Measurements from ENCODE around the gene CDH22.

CDH22 gene

GRCh38 chr20:46351357-46352058, 43.2 kb upstream of the CDH22 start:
- H3K36me3 ChIP-seq (ENCODE audit: control insufficient read depth, insufficient read depth, low read length), result no peaks in the 10 kb centered on the region
- H3K27ac ChIP-seq, result no peak overlapping the region
- TF ChIP-seq CTCF (IDR thresholded peaks at IDR 0.05), result no peak
- peaks cover 1% of the 10 kb centered on the region for H3K4me1 ChIP-seq
- H3K4me2 ChIP-seq (ENCODE audit: low read length), result no peak overlapping the region
- H3K79me2 ChIP-seq, result no peaks in the 10 kb centered on the region
- H3K27me3 ChIP-seq (ENCODE audit: control insufficient read depth, insufficient read depth, low read length), result no peaks in the 10 kb centered on the region
- no peak overlapping the region for H3K9ac ChIP-seq
- no peak overlapping the region for H2AFZ ChIP-seq
- H3K4me3 ChIP-seq (ENCODE audit: low read depth, low read length), result no peak overlapping the region
- H3K9me3 ChIP-seq (ENCODE audit: control insufficient read depth, low read length), result no peaks in the 10 kb centered on the region

DNA sequence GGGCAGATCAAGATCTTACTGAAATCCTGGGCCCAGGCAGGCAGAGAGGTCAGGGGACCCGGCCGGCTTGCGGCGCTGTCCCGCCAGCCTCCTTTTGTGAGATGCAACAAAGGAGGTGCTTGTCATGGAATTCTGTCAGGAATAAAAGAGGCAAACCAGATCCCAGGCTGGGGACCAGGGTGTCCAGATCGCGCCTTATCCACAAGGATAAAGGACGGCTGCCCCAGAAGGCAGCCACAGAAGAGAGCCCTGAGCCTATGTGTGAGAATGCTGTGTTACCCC, 42.6 kb upstream of the CDH22 start:
- Histone ChIP-seq H3K36me3 (ENCODE audit: control insufficient read depth, insufficient read depth, low read length) (no peaks in the 10 kb centered on the region), H3K9me3 (ENCODE audit: control insufficient read depth, low read length) (no peaks in the 10 kb centered on the region), H3K27ac (no peak overlapping the region), H2AFZ (no peak overlapping the region), H3K79me2 (no peaks in the 10 kb centered on the region), H3K9ac (no peak overlapping the region), H3K27me3 (ENCODE audit: control insufficient read depth, insufficient read depth, low read length) (no peaks in the 10 kb centered on the region), H3K4me1 (no peaks in the 10 kb centered on the region), H3K4me2 (ENCODE audit: low read length) (no peak overlapping the region), H3K4me3 (ENCODE audit: low read depth, low read length) (no peak overlapping the region)
- TF ChIP-seq CTCF (IDR thresholded peaks at IDR 0.05), result no peak

GRCh38 chr20:46350201-46350985, 42.1 kb upstream of the CDH22 start:
- H3K4me1 ChIP-seq, result no peaks in the 10 kb centered on the region
- no peaks in the 10 kb centered on the region for H3K79me2 ChIP-seq
- no peak overlapping the region for H2AFZ ChIP-seq
- H3K4me2 ChIP-seq (ENCODE audit: low read length), result no peak overlapping the region
- no peaks in the 10 kb centered on the region for H3K27me3 ChIP-seq (ENCODE audit: control insufficient read depth, insufficient read depth, low read length)
- H3K9ac ChIP-seq, result no peak overlapping the region
- H3K4me3 ChIP-seq (ENCODE audit: low read depth, low read length), result no peak overlapping the region
- no peak overlapping the region for H3K27ac ChIP-seq
- H3K36me3 ChIP-seq (ENCODE audit: control insufficient read depth, insufficient read depth, low read length), result no peaks in the 10 kb centered on the region
- no peaks in the 10 kb centered on the region for H3K9me3 ChIP-seq (ENCODE audit: control insufficient read depth, low read length)
- TF ChIP-seq CTCF (IDR thresholded peaks at IDR 0.05), result no peak

DNA sequence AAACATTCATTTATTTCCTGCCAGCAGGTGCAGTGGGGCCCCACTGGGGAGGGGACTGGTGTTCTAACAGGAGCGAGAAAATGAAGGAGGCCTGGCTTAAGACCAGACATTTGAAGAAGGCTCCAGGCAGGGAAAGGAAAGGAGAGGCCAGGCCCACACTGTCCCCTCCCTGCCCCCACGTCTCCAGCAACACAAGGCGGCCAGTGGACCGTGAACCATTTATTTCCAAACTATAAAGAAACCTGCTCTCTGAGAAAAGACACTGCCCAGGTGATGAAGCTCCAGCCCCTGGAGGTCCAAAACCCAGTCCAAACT, 41.4 kb upstream of the CDH22 start:
- Histone ChIP-seq H3K4me2 (ENCODE audit: low read length) (no peak overlapping the region), H3K36me3 (ENCODE audit: control insufficient read depth, insufficient read depth, low read length) (no peaks in the 10 kb centered on the region), H3K79me2 (no peaks in the 10 kb centered on the region), H3K27ac (no peak overlapping the region), H2AFZ (no peak overlapping the region), H3K9me3 (ENCODE audit: control insufficient read depth, low read length) (no peaks in the 10 kb centered on the region), H3K9ac (no peak overlapping the region), H3K4me3 (ENCODE audit: low read depth, low read length) (no peak overlapping the region), H3K27me3 (ENCODE audit: control insufficient read depth, insufficient read depth, low read length) (no peaks in the 10 kb centered on the region), H3K4me1 (no peaks in the 10 kb centered on the region)
- TF ChIP-seq CTCF (IDR thresholded peaks at IDR 0.05), result no peak

Data from parathyroid adenoma (tissue), 2 donors.